DMS53 (cell line): ENCODE data around the gene EPN1.
A peak's percentile ranks its signal among the peaks of the same experiment; 100 is the strongest.

Source experiments
- DNase-seq: peaks from one replicate; lab custom pipeline; 2025; lab: John Stamatoyannopoulos, UW

Gene EPN1

GRCh38 chr19:55674841-55675660 is at the start of gene EPN1:
Gene EPN1, plus strand, starts transcription at chr19:55675226. Its CDS starts 3,402 bp downstream, at chr19:55678628.
- peak; percentile 99 for DNase-seq

DNA sequence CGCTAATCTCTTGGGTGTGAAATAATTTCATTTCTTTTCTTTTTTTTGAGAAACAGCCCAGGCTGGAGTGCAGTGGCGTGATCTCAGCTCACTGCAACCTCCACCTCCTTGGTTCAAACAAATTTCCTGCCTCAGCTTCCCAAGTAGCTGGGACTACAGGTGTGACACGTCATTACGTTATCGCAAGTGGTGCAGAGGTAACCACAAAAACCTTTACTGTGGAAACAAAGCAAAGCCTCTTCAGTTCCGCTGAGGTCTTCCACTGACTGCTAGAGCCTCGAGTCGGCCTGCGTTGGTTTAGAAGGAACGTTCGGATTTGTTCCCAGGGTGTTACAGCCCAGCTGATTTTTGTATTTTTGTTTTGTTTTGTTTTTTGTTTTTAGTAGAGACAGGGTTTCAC is 48.7 kb upstream of the EPN1 start:
- DNase-seq: no peak

DNA sequence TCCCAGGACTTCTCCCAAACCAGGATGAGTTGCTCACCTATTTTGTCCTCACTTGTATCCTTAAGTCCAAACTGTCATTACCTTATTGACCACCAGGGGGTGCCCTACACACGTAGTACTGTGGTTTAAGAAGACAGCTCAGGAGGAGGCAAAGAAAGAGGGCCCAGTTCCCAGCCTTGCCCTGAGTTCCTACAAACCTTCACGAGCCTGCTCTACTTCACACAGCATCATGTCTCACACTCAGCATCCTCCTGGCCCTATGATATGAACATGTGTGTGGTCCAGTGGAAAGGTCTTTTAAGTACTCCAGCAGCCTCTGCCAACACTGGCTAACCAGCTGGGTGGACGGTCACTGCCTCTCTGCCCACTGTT is 42.6 kb upstream of the EPN1 start:
- DNase-seq: peak; percentile 95

DNA sequence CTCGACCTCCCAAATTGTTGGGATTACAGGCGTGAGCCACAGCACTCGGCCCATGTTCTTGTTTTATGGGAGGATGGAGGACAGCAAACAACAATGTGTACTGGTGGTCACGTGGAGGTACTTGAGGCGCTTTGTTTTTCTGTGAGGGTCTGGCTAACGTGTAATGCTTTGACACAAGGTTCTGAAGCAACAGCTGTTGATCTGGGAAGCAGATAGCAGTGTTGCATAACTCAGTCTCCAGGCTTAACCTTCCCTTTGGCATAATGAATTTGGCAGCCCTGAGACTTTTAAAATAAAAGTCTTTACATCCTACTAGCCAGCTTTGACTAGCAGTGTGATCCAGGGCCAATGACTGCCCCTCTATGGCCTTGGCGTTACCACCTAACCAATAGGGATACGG is 41.2 kb upstream of the EPN1 start:
- DNase-seq: peak; percentile 32

- DNase-seq: no peak
These were observed 39.7 kb upstream of the EPN1 start for GRCh38 chr19:55635334-55635717.

DNA sequence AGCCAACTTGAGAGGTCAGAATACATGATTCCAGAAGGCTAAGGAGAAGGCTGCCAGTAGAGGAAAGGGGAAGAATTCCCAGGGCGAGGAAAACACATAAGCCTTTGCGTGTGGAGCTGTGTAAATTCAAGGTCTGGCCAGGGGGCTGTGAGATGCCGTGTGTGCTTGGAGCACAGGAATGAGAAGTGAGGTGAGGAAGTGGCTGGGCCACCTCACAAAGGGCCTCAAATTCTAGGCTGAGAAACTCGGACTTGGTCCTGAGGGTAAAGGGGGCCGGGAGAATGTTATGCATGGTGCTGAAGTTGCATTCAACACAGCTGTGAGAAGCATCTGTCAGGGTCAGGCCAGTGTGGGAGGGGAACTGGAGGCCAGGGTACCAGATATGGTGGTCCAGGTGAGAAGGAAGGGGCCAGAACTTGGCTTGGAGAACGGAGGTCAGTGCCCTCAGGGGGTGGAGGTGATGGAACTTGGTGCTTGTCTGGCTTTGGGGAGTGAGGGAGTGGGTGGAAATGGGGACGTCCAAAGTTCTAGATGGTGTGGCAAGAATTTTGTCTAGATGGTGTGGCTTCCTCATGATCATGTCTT is 39.1 kb upstream of the EPN1 start:
- no peak for DNase-seq

DNA sequence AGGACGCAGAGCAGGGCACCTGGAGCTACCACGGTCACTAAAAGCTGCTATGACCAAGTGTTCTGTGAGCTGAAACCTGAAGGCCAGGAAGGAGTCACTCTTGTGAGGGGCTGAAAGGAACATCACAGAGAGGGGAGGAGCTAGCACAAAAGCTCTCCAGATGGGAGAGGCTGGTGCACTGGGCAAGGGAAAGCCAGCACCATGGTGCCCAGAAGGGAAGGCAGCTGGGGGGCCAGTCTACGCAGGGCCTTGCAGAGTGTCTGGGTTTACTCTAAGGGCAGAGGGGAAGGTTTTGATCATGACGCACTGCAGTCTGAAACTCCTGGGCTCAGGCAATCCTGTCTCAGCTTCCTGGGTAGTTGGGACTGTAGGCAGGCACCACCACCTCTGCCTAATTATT is 38.3 kb upstream of the EPN1 start:
- DNase-seq: no peak

DNA sequence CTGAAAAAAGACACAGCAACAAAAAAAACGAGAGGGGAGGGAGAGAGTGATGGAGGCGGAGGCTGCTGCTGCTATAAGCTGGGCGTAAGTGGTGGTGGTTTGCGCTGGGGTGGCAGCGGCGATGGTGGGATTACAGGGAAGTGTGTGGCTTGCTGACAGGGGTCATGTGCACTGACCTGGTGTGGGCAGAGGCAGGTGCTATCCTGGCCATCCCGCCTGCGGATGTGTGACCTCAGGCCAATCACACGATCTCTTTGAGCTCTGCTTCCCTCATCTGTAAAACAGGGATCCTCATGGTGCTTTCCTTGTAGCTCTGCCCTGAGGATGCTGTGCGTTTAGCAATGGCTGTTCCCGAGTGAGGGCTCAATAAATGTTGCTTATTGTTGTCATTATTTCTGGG is 37.5 kb upstream of the EPN1 start:
- no peak for DNase-seq

DNA sequence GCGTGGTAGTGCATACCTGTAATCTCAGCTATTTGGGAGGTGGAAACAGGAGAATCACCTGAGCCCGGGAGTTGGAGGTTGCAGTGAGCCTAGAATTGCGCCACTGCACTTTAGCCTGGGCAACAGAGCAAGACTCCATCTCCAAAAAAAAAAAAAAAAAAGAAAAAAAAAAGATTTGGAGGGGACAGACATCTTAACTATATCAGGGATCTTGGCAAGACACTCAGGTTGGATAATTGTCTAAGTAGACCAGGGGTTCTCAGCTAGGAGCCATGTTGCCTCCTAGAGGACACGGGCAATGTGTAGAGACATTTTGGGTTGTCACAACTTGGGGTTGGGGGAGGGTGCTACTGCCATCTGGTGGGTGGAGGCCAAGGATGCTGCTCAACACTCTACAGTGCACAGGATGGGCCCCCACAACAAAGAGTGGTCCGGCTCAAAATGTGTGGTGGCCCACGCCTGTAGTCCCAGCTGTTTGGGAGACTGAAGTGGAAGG is 36.1 kb upstream of the EPN1 start:
- peak; percentile 69 for DNase-seq

DNA sequence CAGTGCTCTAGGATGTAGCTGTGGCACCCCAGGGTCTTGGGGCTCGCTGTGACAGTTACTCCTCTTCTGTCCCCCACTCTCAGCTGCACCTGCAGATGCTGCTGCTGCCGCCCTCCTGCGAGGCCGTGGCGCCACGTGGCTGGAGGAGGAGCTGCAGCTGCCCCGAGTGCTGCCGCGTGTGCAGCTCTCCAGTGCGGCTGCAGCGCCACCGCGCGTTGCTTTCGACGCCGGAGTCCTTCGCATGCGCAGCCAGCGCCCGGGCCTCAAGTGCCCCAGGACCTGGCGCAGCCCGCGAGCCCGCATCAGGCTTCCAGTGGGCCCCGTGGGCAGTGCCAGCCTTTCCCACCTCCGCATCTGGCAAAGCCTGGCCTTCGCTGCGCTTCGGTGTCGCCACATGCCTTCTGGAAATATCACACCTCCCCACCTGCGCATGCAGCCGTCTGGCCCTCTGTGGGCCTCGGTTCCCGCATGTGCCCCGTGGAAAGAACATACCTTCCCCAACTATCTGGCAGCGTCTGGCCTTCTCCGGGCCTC is 34.9 kb upstream of the EPN1 start:
- DNase-seq: peak; percentile 96

GRCh38 chr19:55640577-55641425 is 34.2 kb upstream of the EPN1 start, which contains the start of gene ZNF580:
Gene ZNF580, plus strand, starts transcription at chr19:55641002. Its CDS starts 1,507 bp downstream, at chr19:55642509.
- DNase-seq: peak; percentile 89

DNA sequence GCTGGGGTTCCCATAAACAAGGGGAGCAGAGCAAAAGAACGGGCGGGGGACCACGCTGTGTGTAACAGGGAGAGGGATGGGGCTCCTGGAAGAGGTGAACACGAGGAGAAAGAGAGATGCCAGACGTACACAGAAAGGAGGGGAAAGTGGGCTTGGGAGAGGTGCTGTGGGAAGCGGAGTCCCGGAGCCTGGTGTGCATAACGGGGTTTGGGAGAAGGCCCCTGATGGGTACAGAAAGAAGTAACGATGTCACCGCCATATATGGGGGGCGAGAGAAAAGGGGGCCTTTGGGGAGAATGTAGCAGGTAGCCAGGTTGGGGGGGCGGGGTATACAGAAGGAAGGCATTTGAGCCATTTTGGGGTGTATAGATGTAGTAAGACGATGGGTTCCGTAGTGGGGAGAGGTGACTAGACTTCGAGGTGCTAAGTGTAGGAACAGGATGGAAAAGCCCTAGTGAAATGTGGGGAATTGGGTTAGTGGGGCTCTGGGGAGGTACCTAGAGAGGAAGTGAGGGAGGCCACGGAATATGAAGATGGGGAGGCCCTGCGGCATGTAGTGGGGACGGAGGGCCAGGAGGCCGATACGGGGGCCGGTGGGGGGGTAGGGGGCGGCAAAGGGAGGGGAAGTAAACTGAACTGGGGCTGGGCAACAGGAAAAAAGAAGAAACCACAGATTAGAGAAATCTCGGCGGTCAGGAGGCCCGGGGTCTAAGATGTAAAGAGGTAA is 33.4 kb upstream of the EPN1 start:
- DNase-seq: peak; percentile 69

DNA sequence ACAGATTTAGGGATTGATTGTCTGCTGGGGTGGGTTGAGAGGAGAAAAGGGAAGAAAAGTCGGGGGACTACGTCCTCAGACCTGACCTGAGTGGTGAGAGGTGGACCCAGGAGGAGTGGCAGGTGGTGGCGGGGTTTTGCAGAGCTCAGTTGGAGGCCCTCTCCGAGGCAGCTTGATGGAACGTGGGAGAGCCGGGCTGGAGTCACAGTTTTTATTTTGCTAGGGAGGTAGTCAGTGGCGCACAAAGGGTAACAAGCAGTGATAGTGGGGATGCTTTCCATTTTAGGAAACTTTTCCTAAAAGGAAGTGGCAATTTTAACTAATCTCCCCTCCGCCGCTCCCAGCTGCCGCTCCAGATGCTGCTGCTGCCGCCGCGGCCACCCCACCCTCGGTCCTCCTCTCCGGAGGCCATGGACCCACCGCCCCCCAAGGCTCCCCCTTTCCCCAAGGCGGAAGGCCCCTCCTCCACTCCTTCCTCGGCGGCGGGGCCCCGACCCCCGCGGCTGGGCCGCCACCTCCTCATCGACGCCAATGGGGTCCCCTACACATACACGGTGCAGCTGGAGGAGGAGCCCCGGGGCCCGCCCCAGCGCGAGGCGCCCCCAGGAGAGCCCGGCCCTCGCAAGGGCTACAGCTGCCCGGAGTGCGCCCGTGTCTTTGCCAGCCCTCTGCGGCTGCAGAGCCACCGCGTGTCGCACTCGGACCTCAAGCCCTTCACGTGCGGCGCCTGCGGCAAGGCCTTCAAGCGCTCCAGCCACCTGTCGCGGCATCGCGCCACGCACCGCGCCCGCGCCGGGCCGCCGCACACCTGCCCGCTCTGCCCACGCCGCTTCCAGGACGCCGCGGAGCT is 32.6 kb upstream of the EPN1 start:
- peak; percentile 93 for DNase-seq

DNA sequence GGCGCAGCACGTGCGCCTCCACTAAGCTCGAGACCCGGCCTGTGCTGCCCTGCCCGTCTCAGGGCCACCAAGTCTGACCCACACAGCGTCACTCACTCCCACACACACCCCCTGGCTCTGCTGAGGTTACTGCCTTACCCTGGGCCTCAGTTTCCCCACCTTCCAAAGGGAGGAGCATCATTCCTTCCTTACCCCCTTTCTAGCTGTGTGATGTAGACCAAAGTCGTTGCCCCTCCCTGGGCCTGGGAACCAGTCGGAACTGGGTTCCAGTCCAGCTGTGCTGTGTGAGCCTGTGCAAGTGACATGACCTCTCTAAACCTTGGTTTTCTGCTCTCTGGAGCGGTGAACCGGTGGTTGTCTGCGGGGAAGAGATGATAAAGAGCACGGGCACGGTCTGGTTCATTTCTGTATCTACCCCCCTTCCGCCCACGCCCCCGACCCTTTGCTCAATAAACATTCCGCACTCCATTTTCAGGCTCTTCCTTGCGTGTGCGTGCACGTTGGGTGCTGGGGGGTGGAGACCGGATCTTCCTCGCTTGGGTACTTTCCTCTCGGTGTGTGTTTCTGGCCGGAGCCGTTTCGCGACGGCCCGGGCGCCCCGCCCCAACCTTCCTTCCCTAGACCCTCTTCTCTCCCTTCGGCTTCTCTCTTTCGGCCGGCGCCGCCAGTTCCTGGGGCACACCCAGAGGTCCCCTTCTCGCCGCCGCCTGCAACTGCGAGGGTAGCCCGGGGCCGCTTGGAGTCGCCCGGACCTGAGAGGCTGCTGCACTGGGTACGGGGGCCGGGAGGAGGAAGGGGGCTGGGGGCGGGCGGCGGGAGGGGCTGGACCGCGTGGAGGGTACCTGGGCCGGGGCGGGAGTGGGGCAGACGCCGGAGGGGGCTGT is 31.8 kb upstream of the EPN1 start, which contains the start of gene ZNF581:
Gene ZNF581, plus strand, starts transcription at position 647 of the 884 bp plus-strand sequence. CDS start 923 bp downstream, outside the sequence.
- DNase-seq: peak; percentile 93

- DNase-seq: peak; percentile 57
These were observed 31.2 kb upstream of the EPN1 start for GRCh38 chr19:55643887-55644176.

DNA sequence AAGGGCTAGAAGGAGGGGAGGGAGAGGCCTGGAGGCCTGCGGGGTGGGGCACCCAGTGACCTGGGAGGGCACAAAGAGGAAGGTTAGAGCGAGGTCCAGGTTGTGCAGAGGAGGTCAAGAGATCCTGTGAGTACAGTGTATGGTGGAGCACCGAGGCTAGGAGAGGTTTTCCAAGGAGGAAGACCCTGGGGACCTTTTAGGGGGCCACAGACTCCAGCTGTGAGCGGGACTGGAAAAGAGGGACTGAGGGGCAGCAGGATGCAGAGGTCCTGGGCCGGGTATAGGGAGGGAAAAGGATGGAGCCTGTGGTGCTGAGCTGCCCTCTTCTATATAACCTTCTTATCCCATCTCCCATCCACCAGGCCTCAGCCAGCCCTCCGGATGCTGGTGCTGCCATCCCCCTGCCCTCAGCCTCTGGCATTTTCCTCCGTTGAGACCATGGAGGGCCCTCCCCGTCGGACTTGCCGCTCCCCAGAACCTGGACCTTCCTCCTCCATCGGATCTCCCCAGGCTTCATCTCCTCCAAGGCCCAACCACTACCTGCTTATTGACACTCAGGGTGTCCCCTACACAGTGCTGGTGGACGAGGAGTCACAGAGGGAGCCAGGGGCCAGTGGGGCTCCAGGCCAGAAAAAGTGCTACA is 30.7 kb upstream of the EPN1 start:
- DNase-seq: no peak

DNA sequence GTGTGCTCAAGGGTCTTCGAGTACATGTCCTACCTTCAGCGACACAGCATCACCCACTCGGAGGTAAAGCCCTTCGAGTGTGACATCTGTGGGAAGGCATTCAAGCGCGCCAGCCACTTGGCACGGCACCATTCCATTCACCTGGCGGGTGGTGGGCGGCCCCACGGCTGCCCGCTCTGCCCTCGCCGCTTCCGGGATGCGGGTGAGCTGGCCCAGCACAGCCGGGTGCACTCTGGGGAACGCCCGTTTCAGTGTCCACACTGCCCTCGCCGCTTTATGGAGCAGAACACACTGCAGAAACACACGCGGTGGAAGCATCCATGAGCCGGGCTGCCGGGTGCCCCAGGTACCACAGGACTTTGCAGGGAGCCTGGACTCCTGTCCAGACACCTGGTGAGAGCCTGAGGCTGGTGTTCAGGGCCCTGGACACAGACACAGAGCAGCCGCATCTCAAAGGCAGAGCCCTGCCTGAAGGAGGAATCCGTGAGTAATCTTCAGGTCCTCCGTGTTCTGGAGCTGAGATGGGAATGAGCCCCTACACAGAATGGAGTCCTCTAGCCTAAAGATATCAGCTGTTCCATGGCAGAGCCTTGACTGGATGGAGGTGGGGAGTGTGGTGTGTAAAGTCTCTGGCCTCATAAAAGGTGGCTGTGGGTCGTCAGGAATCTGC is 30.0 kb upstream of the EPN1 start:
- DNase-seq: no peak

DNA sequence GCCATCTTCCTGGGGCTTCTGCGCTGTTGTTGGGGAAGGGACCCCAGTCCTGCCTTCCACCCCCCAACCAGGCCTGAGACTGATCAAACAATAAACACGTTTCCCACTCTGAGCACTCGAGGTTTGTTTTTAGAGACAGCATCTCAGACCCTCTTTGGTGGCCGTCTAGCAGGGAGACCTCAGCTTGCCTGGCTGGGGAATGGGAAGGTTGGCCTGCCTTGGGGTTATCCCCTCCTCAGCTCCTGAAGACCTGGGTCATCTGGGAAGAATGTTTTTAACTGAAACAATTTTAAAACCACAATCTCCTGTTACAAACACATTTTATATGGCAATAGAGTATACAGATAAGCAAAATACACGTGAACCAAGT is 29.5 kb upstream of the EPN1 start:
- DNase-seq: no peak
